Effector CD8-positive, alpha-beta T cell (primary cell): ENCODE results near the gene OSTN.
"Not testable (repeated sequence)": the region's sequence is repeated elsewhere in the genome, so short reads cannot be mapped to it uniquely, and the experiment has no call there.

Source experiments
- DNase-seq: peaks from one replicate; lab custom pipeline; 2025; lab: John Stamatoyannopoulos, UW

The OSTN gene

DNA sequence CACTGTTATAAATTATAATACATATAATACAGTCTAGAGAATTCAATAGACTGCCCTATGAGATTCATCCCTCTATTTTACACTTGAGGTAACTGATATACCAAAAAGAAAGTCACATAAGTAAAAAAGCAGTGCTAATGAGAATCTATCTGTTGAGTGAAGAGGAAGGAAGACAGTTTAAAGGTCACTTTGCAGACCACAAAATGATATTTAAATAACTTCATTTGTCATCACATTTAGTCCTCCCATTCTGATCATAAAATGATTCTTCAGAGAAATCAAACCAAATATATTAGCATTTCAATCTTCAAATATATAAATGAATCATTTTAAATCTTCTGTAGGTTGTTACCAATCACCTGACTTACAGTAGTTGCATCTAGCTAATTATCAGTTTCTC, 69.7 kb downstream of the OSTN start:
- no peak for DNase-seq

DNA sequence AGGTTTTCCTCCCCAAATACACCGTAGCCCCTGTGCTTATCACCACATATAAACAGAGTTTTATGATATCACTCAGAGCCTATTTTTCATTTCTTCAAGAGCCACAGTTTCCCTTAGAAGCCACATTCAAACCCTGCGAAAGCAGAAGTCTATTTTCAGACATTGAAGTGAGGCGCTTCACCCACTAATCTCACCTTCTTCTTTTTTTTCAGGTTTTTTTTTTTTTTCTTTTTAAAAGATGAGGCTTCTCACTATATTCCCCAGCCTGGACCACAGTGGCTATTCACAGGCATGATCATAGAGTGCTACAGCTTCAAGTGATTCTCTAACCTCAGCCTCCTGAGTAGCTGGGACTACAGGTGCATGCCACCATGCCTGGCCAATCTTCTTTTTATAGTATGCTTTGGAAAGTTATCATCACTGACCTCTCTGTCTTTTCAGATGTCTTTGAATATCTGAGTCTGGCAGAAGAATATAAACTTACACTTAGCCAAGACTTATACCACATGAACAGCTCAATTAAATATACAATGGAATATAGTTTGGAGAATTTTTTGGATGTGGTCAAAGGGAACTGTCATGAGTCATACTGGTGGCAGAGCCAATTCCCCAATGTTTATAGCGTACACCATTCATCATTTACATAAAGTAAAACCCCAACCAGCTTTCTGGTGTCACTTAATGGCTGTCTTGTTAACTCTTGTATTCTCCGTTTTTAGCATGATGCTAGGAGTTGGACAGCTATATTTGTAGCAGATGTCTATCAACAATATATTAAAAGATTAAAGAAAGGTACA, 70.4 kb downstream of the OSTN start:
- no peak for DNase-seq

DNA sequence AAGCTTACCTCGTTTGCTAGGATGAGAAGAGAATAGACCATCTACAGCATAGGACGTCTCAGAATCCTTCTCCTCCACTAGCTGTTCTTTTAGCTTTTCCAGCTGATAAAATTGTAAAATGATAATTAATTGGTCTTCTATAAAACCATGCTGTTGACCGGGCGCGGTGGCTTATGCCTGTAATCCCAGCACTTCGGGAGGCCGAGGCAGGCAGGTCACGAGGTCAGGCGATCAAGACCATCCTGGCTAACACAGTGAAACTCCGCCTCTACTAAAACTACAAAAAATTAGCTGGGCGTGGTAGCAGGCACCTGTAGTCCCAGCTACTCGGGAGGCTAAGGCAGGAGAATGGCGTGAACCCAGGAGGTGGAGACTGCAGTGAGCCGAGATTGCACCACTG, 76.2 kb downstream of the OSTN start:
- DNase-seq: not testable (repeated sequence)

- no peak for DNase-seq
Measured at GRCh38 chr3:191275751-191276150, 76.7 kb downstream of the OSTN start.

GRCh38 chr3:191280111-191280510, 81.1 kb downstream of the OSTN start:
- DNase-seq: no peak

DNA sequence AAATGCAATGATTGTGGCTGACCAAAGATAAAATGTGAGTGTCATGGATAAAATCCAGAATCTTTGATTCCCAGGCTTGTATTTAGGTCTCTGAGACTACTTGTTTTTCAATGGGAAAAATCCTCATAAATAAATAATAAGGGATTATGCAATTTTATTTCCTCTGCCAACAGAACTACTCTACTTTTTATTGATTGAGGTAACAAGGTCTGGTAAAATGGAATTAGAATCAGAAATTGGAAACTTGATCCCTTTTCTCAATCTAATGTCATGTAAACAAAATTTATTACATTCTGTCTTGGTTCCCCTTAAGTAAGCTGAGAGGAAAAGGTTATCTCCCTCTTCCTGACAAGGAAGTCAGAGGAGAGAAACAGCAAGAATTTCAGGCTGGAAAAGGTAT, 81.8 kb downstream of the OSTN start:
- no peak for DNase-seq

DNA sequence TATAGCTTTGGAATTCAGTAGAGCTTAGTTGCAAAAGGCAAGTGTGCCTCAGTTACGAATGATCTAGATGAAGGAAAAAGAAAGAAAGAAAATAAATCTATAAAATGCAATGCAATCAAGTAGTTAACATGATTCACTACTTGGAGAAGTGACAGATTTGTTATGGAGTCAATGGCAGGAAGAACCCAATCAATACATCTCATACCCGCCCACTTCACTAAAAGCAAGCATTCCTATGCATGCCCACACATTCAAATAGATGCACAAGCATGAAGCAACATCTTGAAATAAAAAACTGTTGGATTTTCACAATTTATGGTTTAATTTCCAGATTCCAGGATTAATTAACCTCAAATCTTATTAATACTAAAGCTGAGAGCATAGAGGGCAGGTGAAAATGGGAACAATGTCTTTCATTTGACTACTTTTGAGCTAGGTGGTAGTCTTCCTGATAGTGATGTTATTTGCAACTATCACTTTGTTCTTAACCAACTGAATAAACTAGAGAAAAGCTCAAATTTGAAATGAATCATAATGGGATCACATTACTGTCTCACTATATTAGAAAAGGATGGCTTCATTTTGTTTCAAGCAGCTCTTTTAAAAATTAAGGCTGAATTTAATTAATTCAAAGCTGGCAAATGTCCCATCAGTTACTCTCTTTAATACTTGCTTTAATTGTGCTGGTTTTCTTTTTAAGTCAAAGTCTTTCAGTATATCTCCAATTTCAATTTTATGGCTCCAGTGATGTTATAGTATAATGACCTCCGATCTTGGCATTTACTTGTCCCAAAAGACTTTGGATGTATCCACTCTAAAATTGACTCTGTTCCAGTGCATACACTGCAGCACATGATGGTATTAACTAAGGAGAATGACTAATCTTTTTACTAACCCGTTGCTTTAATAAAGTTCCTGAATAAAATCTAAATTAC, 83.5 kb downstream of the OSTN start:
- DNase-seq: no peak

GRCh38 chr3:191283400-191283799, 84.4 kb downstream of the OSTN start:
- DNase-seq: no peak

DNA sequence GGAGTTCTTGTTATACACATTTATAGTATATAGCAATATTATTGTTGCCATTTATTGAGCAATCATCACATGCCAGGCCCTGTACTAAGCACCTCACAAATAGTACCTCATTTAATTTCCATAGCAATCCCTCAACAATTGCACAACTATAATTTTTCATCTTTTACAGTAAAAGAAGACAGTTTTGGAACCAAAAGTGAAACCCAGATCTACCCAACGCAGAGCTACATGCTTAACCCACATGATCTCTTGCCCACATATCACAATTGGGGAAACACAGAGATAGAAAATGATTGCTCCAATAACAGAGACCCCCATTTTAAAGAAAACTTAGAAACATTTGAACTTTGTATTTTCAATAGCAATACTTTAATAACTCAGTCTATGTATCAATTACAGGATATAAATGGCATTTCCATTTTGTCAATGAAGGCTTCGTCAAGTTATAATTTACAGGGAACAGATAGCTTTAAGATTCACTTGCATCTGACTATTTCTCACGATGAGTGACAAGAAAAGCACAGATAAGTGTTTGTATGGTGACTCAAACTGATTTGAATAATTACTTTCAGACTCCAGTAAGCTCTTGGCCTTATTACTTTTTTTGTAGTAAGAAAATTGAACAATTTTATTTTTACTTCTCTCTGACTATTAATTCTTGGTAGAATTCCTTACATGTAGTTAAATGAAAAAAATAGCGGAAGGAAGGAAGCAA, 91.4 kb downstream of the OSTN start:
- DNase-seq: no peak

- DNase-seq: no peak
Measured at GRCh38 chr3:191292243-191293015, 93.4 kb downstream of the OSTN start.

DNA sequence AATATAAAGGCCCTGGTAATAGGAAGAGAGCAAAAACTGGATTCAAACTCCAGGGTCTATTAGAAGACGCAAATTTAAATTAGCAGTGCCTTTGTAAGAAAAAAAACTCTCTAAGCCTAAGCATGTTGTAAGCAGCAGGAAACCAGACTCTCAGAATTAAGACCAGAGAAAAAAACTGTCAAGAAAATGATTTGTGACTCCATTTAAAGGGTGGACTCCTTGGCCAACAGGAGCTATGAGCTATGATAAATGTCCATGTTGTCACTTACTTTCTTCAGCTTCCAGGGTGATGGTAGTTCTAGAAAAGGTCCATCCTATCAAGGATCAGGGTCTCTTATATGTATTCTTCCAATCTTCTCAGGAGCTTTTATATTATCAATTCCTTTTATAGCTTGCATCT, 95.2 kb downstream of the OSTN start:
- no peak for DNase-seq

DNA sequence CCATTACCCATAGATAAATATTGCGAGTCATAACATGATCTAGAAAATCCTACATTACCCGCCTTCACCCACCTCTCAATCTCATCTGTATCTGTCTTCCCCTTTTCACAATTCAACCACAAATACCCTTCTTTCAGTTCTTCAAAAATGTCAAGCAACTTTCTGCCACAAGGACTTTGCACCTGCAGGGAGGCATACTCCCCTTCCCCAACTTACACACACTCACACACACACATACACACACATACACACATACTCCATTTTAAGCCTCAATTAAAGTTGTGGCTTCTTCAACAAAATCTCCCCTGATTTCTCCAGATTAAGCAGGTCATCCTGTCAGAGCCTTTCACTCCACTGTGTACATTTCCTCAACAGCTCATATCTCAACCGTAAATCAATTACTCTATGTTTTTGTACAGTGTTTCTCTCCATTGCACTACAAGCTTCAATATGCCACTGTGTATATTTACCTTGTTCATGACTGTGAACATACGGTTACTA, 97.0 kb downstream of the OSTN start:
- DNase-seq: no peak

- no peak for DNase-seq
Measured at GRCh38 chr3:191298846-191299245, 99.8 kb downstream of the OSTN start.

DNA sequence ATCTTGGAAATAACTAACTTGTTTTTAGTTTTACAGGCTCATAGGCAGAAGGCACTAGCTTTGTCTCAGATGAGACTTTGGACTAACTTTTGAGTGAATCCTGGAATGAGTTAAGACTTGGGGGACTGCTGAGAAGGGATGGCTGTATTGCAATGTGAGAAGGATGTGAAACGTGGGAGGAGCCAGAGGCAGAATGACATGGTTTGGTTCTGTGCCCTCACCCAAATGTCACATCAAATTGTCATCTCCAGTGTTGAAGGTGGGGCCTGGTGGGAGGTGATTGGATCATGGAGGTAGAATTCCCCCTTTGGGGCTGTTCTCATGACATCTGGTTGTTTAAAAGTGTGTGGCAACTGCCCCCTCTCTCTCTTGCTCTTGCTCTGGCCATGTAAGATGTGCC, 101.4 kb downstream of the OSTN start:
- no peak for DNase-seq

GRCh38 chr3:191301017-191301416, 102.0 kb downstream of the OSTN start:
- DNase-seq: no peak

GRCh38 chr3:191301782-191302411, 102.9 kb downstream of the OSTN start:
- DNase-seq: no peak

GRCh38 chr3:191302451-191302850, 103.4 kb downstream of the OSTN start:
- no peak for DNase-seq

DNA sequence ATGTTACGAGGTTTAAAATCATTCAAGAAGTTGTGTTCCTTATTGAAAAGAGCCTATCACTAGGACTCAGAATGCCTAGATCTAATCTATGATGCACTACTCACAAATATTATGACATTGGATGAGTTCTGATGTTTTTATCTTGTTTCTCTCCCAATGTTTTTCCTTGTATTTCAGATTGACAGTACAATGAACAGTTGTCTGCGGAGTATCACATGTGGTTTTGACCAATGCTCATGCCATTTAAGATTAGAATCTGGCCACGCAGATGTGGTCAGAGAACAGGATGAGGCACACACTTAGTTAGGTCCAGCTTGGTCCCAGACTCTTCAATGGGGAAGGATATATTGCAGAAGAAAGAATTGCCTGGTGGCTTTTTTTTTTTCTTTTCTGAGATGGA, 104.6 kb downstream of the OSTN start:
- no peak for DNase-seq

DNA sequence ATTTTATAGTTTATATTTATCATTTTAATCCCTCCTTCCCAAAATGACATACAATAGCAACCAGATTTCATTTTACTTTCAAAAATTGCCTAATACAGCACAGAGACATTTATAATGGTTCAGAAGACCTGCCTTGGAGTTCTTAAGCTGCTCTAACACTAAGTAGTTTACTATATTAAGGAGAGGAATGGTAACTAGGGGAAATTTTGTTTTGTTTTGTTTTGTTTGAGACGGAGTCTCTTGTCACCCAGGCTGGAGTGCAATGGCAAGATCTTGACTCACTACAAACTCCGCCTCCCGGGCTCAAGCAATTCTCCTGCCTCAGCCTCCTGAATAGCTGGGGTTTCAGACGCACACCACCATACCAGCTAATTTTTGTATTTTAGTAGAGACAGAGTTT, 107.4 kb downstream of the OSTN start:
- DNase-seq: no peak

- DNase-seq: no peak
Measured at GRCh38 chr3:191307341-191307740, 108.3 kb downstream of the OSTN start.

DNA sequence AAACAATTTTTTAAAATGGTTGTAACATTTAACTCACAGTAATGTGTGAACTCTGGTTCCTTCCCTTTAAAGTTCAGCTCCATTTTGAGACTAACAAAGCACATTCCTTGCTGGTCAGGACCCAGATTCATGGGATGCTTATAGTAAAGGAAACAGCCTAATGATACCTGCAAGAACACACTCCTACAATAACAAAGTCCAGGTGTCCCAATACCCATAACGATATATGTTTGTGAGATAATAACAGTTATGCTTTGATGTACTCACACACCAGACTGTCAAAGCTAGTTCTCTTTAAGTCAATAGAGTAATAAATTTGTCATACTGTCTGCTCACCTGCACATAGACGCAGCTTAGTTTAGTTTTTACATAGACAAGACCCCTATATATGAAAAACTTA, 114.3 kb downstream of the OSTN start:
- DNase-seq: no peak
